KMS-11 (cell line): ENCODE results near the gene MACROH2A1.

Source experiments
- H2AFZ ChIP-seq: fragments of 200-600 bp; sonication (generic); 2 replicates; pipeline ENCODE4 v1.6.1; 2016; ENCODE audit warnings: antibody characterized with exemption, mixed run types, low read depth
- H3K27ac ChIP-seq: fragments of 200-600 bp; sonication (generic); 2 replicates; pipeline ENCODE4 v1.6.1; 2016; ENCODE audit warnings: mild to moderate bottlenecking, mixed run types
- H3K27me3 ChIP-seq: fragments of 200-600 bp; sonication (generic); 2 replicates; pipeline ENCODE4 v1.6.1; 2017; ENCODE audit warnings: mild to moderate bottlenecking, low read depth, mixed run types, moderate library complexity; ENCODE audit not compliant: insufficient read depth
- H3K36me3 ChIP-seq: fragments of 200-600 bp; sonication (generic); 2 replicates; pipeline ENCODE4 v1.6.1; 2017; ENCODE audit warnings: mild to moderate bottlenecking, mixed run types; ENCODE audit not compliant: insufficient read depth
- H3K4me1 ChIP-seq: fragments of 200-600 bp; sonication (generic); 2 replicates; pipeline ENCODE4 v1.6.1; 2016; ENCODE audit warnings: mild to moderate bottlenecking, low read depth, mixed run types; ENCODE audit not compliant: poor library complexity, severe bottlenecking
- H3K4me2 ChIP-seq: fragments of 200-600 bp; sonication (generic); 2 replicates; pipeline ENCODE4 v1.7.0; 2016; ENCODE audit warnings: mild to moderate bottlenecking, mixed run types
- H3K4me3 ChIP-seq: fragments of 200-600 bp; sonication (generic); IDR thresholded peaks from 2 replicates; pipeline ENCODE4 v1.6.1; 2017; ENCODE audit warnings: low read depth, low read length, mixed read lengths; ENCODE audit not compliant: insufficient read depth
- H3K79me2 ChIP-seq: fragments of 200-600 bp; sonication (generic); 2 replicates; pipeline ENCODE4 v1.6.1; 2016; ENCODE audit warnings: low read depth, mixed run types; ENCODE audit not compliant: insufficient read depth
- H3K9ac ChIP-seq: fragments of 200-600 bp; sonication (generic); 2 replicates; pipeline ENCODE4 v1.6.1; 2016; ENCODE audit warnings: mild to moderate bottlenecking, mixed run types
- H4K20me1 ChIP-seq: fragments of 200-600 bp; sonication (generic); 2 replicates; pipeline ENCODE4 v1.6.1; 2016; ENCODE audit warnings: mild to moderate bottlenecking, mixed run types; ENCODE audit not compliant: insufficient read depth
- TF ChIP-seq, protein P1 (sequence below): fragments of 200-600 bp; sonication (generic); conservative IDR thresholded peaks from 2 replicates; pipeline ENCODE4 v1.6.1; 2017; ENCODE audit warnings: low read depth, mild to moderate bottlenecking, antibody characterized with exemption, low read length, moderate library complexity, mixed read lengths

MACROH2A1 gene

DNA sequence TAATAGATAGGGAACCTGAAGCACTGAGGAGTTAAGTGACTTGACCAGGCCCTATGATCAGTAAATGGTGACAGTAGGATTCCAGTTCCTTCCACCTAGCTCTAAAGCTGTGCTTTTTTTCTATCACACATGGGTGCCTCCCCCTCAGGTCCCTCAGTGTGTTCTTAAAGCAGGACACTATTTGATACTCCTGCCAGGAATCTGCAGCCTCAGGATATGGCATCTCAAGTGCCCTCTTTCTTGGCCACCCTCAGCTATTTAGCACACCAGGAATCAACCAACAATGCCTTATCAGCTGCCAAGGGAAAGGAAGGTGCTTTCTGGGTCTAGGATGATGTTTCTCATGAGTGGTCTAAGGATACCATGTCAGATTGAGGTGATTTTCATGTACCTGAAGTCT is 49.1 kb downstream of the MACROH2A1 start:
- Histone ChIP-seq H3K27me3 (no peaks in the 10 kb centered on the region), H3K4me2 (no peak overlapping the region), H3K4me3 (no peak overlapping the region), H3K27ac (no peak overlapping the region), H2AFZ (no peak overlapping the region), H3K4me1 (no peaks in the 10 kb centered on the region), H3K9ac (no peak overlapping the region), H4K20me1 (no peaks in the 10 kb centered on the region), H3K79me2 (no peaks in the 10 kb centered on the region), H3K36me3 (0 out of 2 replicates have a peak, but pooled peaks cover 3% of the 10 kb centered on the region)
- TF ChIP-seq, protein P1, sequence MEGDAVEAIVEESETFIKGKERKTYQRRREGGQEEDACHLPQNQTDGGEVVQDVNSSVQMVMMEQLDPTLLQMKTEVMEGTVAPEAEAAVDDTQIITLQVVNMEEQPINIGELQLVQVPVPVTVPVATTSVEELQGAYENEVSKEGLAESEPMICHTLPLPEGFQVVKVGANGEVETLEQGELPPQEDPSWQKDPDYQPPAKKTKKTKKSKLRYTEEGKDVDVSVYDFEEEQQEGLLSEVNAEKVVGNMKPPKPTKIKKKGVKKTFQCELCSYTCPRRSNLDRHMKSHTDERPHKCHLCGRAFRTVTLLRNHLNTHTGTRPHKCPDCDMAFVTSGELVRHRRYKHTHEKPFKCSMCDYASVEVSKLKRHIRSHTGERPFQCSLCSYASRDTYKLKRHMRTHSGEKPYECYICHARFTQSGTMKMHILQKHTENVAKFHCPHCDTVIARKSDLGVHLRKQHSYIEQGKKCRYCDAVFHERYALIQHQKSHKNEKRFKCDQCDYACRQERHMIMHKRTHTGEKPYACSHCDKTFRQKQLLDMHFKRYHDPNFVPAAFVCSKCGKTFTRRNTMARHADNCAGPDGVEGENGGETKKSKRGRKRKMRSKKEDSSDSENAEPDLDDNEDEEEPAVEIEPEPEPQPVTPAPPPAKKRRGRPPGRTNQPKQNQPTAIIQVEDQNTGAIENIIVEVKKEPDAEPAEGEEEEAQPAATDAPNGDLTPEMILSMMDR: no peak

- H3K4me2 ChIP-seq: no peak overlapping the region
- no peak overlapping the region for H3K9ac ChIP-seq
- H3K27me3 ChIP-seq: no peaks in the 10 kb centered on the region
These were observed 49.6 kb downstream of the MACROH2A1 start for GRCh38 chr5:135349451-135349850.

DNA sequence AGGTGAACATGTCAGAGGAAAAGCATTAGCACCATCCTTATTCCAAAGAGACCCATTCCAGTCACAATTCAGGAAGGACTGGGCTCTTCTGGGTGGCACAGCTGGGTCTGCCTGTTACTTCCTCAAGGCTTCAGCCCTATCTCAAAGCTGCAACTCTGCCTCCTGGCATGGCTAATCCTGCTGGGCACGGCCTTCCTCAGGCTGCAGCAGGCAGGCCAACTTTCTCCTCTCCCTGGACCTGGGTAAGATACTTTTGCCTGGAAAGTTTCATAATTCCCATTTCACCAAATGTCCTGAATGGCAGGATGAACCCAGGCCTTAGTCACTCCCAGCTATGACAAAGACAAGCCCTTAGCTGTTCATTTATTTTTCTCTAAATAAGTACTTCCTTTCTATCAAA is 50.1 kb downstream of the MACROH2A1 start:
- Histone ChIP-seq H3K9ac (no peak overlapping the region), H3K79me2 (no peaks in the 10 kb centered on the region), H3K4me1 (no peaks in the 10 kb centered on the region), H2AFZ (no peak overlapping the region), H3K36me3 (0 out of 2 replicates have a peak, but pooled peaks cover 3% of the 10 kb centered on the region), H3K4me3 (no peak overlapping the region), H4K20me1 (no peaks in the 10 kb centered on the region), H3K27ac (no peak overlapping the region), H3K27me3 (no peaks in the 10 kb centered on the region), H3K4me2 (no peak overlapping the region)
- TF ChIP-seq, protein P1: no peak

More at GRCh38 chr5:135349451-135349850, 49.6 kb downstream of the MACROH2A1 start:
- H3K36me3 ChIP-seq: 0 out of 2 replicates have a peak, but pooled peaks cover 3% of the 10 kb centered on the region
- no peaks in the 10 kb centered on the region for H4K20me1 ChIP-seq
- no peak overlapping the region for H2AFZ ChIP-seq
- H3K79me2 ChIP-seq: no peaks in the 10 kb centered on the region
- no peak overlapping the region for H3K27ac ChIP-seq
- H3K4me3 ChIP-seq: no peak overlapping the region
- TF ChIP-seq, protein P1: no peak
- no peaks in the 10 kb centered on the region for H3K4me1 ChIP-seq

DNA sequence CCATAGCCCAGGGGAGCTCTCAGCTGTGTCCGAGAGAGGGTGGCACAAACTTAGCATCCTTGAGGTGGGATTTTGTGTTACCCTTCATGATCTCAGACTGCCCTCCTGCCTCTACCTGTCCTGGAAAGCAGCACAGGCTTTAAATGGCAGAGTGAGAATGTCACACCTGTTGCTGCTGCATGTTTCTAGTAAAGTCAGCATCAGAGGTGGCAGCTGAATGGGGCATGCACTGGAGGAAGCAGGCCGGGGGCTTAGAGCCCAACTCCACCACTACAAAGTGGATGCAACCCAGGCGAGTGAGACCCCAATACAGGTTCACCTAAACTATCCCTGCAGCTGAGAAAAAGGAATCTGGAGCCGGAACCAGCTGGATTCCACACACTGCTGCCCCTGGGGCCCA is 51.6 kb downstream of the MACROH2A1 start:
- no peaks in the 10 kb centered on the region for H3K4me1 ChIP-seq
- no peak overlapping the region for H3K4me3 ChIP-seq
- no peaks in the 10 kb centered on the region for H3K27me3 ChIP-seq
- H3K9ac ChIP-seq: no peak overlapping the region
- no peak overlapping the region for H3K27ac ChIP-seq
- no peaks in the 10 kb centered on the region for H4K20me1 ChIP-seq
- no peak overlapping the region for H3K4me2 ChIP-seq
- no peaks in the 10 kb centered on the region for H3K79me2 ChIP-seq
- H2AFZ ChIP-seq: no peak overlapping the region
- H3K36me3 ChIP-seq: 0 out of 2 replicates have a peak, but pooled peaks cover 3% of the 10 kb centered on the region
- TF ChIP-seq, protein P1: no peak
